Stimulated activated CD4-positive, alpha-beta T cell treated with anti-CD3 and anti-CD28 coated beads, Interleukin-15, amount 100 ng/mL, for 48 hours (primary cell): ENCODE results near the gene TOGARAM2.
"Not testable (repeated sequence)": the region's sequence is repeated elsewhere in the genome, so short reads cannot be mapped to it uniquely, and the experiment has no call there.

Experiments used
- DNase-seq, 2 donors: peaks; one replicate each; pipeline ENCODE4 v3.0.0-alpha.2; 2020; ENCODE audit warnings: low read depth in 2 of 2

TOGARAM2 gene

DNA sequence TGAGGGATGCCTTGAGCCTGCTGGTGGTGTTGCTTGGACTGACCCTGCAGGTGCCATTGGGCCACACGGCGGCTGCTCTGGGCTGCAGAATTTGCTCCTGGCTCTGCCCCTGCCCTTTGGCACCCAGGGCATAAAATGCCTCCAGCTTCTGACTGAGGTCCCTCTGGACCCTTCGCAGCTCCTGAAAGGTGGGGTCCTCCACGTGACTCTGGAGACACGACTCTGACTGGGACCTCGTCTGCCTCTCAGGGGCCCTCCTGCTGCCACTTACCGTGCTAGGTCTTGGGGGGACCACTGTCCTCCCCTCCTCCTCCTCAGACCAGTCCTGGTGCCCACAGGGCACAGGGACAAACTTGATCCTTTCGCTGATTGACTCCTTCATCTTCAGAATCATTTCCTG is 91.2 kb downstream of the TOGARAM2 start:
- DNase-seq = no peak

DNA sequence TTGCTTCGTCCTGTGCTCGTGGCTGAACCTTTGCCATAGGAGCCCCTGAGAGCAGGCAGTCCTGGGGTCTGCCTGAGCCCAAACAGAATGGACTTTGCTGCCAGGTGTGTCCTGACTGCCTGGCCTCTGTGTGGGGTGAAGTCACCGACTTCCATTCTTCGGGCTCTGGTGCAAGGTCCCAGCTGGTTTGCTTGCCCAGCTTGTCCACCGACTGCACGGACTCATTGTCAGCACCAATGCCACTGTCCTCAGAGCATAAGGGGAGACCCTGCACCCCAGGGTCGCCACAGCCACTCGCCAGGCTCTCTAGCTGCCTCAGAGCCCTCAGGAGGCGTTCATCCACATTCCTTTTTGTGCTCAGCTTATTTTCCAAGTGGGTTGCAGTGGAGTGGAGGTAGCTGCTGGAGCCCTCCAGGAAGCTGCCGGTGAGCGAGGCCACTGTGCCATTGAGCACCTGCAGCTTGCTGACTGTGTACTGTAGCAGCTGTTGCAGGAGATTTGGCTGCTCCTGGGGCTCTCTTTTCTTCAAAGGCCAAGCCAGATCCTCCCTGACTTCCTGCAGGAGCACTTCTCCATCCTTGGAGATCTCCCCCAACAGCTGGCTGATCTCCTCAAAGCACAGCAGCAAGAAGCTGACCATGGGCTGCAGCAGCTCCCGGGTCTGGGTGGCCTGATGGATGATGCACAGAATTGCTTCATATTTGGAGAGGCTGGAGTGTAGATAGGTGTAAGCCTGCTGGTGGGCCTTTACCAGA is 92.0 kb downstream of the TOGARAM2 start:
- no peak for DNase-seq

DNA sequence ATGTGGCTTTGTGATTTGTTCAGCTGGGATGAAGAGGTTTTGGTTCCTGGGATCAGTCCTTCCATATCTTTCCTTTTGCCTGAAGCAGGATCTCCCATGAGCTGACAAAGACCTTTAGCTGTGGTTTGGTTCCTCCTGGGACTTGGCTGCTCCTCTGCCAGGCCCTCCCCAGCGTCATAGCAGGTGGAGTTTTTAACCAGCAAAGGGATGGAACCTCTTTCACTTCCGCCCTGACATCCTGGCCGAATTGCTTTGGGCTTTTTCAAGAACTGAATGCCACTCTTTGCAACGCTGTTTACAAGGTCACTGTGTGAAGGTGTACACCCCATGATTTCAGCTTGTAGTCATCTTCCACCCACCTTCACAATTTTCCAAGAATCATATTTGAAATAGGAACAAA is 92.8 kb downstream of the TOGARAM2 start:
- DNase-seq = no peak

DNA sequence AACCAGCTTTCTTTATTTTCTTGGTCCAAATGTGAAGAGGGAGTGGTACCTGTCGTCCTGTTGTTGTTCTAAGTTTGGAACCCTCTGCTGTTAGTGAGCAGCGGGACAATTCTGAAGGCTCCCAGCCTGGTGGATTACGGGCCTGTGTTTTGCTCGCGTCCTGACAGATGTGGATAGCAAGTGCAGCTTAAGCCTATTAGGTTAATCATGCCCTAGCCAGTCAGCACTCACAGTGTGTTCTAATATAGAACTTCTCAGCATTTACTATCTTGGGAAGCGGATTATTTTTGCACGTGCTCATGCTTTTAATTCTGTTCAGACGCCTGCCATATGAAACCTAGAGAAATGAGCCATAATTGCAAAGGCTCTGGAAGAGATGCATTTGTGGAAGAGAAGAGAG is 93.3 kb downstream of the TOGARAM2 start, which contains the start of gene PCARE:
TSS of gene PCARE (minus strand) at position 113 of the 400 bp plus-strand sequence. CDS start 262 bp downstream, outside the sequence.
- DNase-seq = no peak

DNA sequence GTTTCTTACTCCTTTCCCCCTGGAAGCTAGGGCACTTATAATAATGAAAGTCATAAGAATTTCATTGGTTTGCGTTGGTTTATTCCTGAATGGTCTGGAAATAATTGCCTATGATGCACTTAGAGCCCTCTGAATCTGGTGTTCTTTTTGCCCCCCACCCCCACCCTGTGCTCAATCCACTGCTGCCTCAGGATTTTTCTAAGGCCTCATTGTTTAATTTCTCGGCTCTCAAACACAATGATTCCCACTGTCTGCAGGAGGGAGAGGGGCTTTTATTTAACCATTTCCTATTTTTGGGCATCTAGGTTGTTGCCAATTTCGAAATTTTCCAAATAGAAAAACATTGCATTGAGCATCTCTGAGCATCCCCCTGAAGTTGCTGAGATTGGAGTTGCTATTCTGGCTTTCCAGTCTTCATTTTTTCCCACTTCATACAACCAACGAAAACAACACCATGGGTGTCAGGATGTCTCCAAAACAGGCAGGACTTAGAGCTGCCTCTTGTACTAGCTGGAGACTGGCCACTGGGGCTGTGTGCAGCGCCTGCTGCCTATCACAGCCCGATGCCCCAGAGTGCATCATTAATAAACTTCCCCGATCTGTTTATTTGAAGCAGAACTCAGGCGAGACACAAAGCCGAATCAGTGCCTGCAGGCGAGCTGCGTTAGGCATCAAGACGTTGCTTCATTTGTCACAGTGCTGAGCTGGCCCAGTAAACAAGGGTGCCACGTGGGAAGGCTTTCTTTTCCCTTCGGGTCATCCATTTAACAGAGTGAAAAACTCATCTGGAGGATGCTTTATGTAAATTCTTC is 95.0 kb downstream of the TOGARAM2 start:
- DNase-seq = no peak

DNA sequence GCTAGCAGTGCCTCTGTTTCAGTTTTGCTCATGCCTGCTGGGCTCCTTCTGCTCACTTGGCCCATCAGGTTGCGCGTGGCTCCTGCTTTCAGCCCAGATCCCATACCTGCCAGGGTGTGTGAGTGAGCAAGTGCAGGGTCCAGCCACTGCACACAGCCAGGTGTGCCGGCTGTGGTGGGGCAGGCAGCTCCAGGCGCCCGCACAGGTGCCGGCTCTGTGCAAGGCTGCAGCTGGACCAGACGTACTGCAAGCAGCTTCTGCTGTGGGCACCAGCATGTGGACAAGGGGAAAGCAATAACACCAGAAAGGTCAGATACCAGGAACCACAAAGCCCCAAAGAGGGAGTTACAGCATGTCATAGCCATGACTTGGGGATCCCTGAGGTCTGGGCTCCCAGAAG is 98.8 kb downstream of the TOGARAM2 start:
- DNase-seq = no peak

DNA sequence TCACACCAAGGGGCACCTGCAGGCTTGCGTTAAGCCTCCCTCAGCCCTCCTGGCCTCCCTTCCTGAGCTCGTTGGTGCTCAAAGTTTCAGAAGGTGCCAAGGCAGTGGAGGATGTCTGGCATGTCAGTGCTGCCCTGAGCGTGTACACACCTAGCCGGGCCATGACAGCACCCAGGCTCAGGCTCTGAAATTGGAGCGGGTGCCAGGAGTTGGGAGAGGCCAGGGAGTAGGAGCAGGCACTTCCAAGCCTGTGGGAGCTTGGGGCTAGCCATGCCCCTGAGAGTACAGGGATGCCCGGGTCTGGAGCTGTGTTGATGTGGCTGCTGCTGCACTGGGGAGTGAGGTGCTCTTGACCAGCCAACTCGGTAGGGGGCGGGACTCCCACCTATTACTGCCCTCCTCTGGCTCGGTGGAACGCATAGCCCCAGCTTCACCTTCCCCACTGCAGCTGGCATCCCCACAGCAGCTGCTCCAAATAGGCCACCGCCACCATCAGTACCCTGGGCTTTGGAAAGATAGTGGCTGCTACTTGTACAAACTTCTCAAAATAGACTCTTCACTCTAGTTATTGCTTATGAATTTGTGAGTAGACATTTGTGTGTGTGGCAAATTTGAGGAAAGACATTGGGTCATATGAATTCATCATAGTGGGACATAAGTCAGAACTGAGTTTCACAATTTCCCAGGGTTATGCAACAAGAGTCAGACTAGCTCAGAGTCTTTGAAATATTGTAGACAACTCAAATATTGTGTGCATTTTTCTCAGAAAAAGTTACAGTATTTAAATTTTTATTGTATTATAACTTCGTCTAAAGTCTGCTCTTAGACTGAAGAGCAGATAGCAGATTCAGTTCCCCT is 100.0 kb downstream of the TOGARAM2 start:
- DNase-seq = no peak

DNA sequence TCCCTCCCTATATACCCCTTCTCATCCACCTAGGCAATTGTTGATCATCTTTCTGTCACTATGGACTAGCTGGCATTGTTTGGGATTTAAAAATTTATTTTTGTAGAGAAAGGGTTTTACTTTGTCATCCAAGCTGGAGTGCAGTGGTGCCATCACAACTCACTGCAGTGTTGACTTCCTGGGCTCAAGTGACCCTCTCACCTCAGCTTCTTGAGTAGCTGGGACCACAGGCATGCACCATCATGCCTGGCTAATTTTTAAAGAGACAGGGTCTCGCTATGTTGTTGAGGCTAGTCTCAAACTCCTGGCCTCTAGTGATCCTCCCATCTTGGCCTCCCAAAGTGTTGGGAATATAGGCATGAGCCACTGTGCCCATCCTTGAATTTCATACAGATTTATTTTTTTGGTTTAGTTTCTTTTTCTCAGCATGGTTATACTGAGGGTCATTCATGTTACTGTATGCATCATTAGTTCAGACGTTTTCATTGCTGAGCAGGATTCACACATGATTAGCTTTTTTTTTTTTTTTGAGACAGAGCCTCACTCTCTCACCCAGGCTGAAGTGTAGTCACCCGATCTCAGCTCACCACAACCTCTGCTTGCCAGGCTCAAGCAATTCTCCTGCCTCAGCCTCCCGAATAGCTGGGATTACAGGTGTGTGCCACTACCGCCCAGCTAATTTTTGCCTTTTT is 101.9 kb downstream of the TOGARAM2 start:
- no peak for DNase-seq

DNA sequence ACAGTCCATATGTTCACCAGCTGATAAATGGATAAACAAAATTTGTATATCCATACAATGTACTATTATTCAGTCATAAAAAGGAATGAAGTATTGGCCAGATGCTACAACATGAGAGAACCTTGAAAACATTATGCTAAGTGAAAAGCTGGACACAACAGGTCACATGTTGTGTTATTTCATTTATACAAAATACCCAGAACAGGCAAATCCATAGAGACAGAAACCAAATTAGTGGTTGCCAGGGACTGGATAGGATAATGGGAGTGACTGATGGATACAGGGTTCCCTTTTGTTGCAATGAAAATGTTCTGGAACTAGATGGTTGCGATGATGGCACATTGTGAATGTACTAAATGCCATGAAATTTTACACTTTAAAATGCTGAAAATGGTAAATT is 103.5 kb downstream of the TOGARAM2 start:
- no peak for DNase-seq

DNA sequence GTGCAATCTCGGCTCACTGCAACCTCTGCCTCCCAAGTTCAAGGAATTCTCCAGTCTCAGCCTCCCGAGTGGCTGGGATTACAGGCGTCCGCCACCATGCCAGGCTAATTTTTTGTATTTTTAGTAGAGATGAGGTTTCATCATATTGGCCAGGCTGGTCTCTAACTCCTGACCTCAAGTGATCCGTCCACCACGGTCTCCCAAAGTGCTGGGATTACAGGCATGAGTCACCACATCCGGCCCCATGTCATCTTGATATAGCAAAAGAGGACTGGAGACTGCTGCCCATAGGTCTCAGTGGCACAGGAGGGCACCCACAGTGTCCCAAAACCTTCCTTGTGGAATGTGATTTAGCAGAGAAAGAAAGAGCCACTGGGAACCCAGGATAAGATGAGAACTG is 109.2 kb downstream of the TOGARAM2 start:
- not testable (repeated sequence) for DNase-seq

DNA sequence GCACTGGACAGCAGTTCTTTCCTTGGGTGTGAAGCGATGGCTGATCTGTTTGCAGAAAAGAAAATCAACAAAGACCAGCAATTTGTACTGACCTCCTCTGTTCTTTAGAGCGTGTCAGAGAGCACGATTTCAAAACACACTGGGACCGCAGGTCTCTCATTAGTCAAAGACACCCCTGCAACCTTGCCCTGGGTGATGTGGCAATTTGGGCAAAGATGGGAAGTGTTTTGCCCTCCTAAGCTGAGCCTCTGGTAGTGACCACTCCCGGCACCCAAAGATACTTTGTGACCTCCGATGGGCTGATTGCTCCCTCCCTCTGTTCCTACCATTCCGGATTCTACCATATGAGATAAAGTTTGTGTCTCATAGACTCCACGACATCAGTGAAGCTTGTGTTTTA is 115.9 kb downstream of the TOGARAM2 start:
- DNase-seq = no peak

DNA sequence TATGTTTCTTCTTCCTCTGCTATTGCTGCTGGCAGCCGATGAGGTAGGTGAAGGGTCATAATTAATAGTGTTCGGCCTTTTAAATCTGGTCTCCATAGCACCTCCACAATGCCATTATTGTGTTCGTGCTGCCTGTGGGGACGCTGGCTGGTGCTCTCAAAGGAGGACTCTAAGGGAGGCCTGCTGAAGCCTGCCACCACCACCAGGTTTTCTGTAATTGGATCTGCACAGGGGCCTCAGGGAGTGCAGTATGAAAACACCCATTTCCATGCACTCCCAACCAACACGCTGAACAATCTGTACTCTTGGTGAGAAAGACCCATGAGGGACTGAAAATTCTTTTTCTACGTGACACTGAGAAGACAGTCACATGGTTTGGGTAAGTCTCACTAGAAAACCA is 116.5 kb downstream of the TOGARAM2 start:
- DNase-seq = no peak

DNA sequence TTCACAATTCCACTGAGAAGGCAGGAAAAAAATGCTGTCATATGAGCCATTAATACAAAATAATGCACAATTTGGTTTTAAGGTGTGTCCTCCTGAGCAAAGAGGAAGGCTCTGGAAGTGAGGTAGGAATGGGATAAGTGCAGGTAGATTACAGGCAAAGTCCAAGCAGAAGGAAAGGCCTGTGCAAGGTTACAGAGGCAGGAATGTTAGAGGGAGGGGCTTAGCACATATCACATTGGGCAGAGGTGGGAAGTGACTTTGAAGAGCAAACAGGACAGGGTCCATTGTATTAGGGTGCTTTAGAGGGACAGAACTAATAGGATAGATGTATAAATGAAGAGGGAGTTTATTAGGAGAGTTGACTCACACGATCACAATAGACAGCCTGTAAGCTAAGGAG is 119.5 kb downstream of the TOGARAM2 start:
- DNase-seq = no peak
